HepG2 (cell line): ENCODE measurements around the gene ANKRD52. TPM values are rescaled to one million over a fixed set of nuclear protein-coding genes. Genes with fewer than 3 reads are reported as not detected.
A peak's percentile ranks its signal among the peaks of the same experiment; 100 is the strongest.
"Not testable (repeated sequence)": the region's sequence is repeated elsewhere in the genome, so short reads cannot be mapped to it uniquely, and the experiment has no call there.

Experiments
- ATAC-seq: fragments of 200-7000 bp; cut with Tn5 transposase; 3 replicates; pipeline ENCODE4 v1.9.1; 2020; ENCODE audit warnings: mild to moderate bottlenecking, moderate library complexity
- BruUV-seq: library from RNA; stranded (reverse); fragments of 400-500 nt; replicated peaks from 2 replicates; lab custom pipeline; 2021; lab: Mats Ljungman, UMichigan
- CTCF ChIA-PET: fragments of 300-600 bp; formaldehyde crosslinking; extraction: SDS; loops from one replicate; lab custom pipeline; 2021; ENCODE audit warnings: low total read pairs, inconsistent platforms, low intra/inter-chr PET ratio; lab: Yijun Ruan, JAX
- POLR2A ChIA-PET: fragments of 350-600 bp; sonication (Branson Sonifier 250); formaldehyde crosslinking; loops from one replicate; lab custom pipeline; 2020; ENCODE audit warnings: antibody characterized with exemption, inconsistent platforms; lab: Yijun Ruan, JAX
- DNase-seq: peaks from one replicate; pipeline ENCODE4 v3.0.0-alpha.2; 2015; ENCODE audit warnings: low spot score
- FAIRE-seq: peaks from 3 replicates; lab custom pipeline; 2011; peaks lifted over from hg19 to GRCh38; lab: Jason Lieb, UNC
- H2AFZ ChIP-seq: one replicate; pipeline ENCODE4 v1.6.1; 2011; ENCODE audit warnings: low read length, inconsistent platforms
- H3K27ac ChIP-seq: fragments of 300-600 bp; 3 replicates; pipeline ENCODE4 v1.8.0; 2011; ENCODE audit warnings: mixed run types, mild to moderate bottlenecking, mixed read lengths, low read length, inconsistent platforms; ENCODE audit not compliant: insufficient read depth; ENCODE audit errors: extremely low read length
- H3K27me3 ChIP-seq, 2 experiments: fragments of 200-600 bp in 1 of 2; 2 replicates in 1 of 2; 3 replicates in 1 of 2; pipeline versions ENCODE4 v1.6.0 to v1.8.0; 2011; ENCODE audit warnings: low read length in 2 of 2, mild to moderate bottlenecking in 2 of 2, moderate library complexity in 2 of 2, inconsistent platforms in 1 of 2; ENCODE audit not compliant: insufficient read depth in 2 of 2, control insufficient read depth in 1 of 2
- H3K36me3 ChIP-seq, 2 experiments: fragments of 200-600 bp in 1 of 2; replicated peaks in 1 of 2; 2 replicates in 1 of 2; 3 replicates in 1 of 2; pipeline versions ENCODE4 v1.5.1 to v1.8.0; 2011; ENCODE audit warnings: low read length in 2 of 2, inconsistent platforms in 1 of 2; ENCODE audit not compliant: insufficient read depth in 2 of 2, control insufficient read depth in 1 of 2
- H3K4me1 ChIP-seq: 2 replicates; pipeline ENCODE4 v1.5.1; 2012; ENCODE audit warnings: low read length, inconsistent platforms; ENCODE audit not compliant: insufficient read depth
- H3K4me2 ChIP-seq: 2 replicates; pipeline ENCODE4 v1.6.0; 2011; ENCODE audit warnings: low read depth, low read length, inconsistent platforms
- H3K4me3 ChIP-seq, 3 experiments: fragments of 200-600 bp in 1 of 3; sonication (generic), shearing (Covaris generic) in 1 of 3; replicated peaks in 1 of 3; 2 replicates each; pipeline ENCODE4 v1.5.1; 2011 to 2016; ENCODE audit warnings: low read length in 3 of 3, inconsistent platforms in 2 of 3, low read depth in 2 of 3, mild to moderate bottlenecking in 2 of 3, control low read depth in 1 of 3, mixed read lengths in 1 of 3; ENCODE audit not compliant: insufficient read depth in 1 of 3
- H3K79me2 ChIP-seq: one replicate; pipeline ENCODE4 v1.6.1; 2011; ENCODE audit warnings: low read length, inconsistent platforms; ENCODE audit not compliant: insufficient read depth
- H3K9ac ChIP-seq: 2 replicates; pipeline ENCODE4 v1.6.0; 2011; ENCODE audit warnings: mild to moderate bottlenecking, low read depth, low read length, inconsistent platforms; ENCODE audit not compliant: insufficient read depth
- H3K9me3 ChIP-seq: 2 replicates; pipeline ENCODE4 v1.5.1; 2012; ENCODE audit warnings: mild to moderate bottlenecking, low read length
- H4K20me1 ChIP-seq: 2 replicates; pipeline ENCODE4 v1.6.0; 2011; ENCODE audit warnings: inconsistent platforms, mild to moderate bottlenecking, low read length, moderate library complexity; ENCODE audit not compliant: insufficient read depth
- CEBPB ChIP-seq: IDR thresholded peaks from 2 replicates; pipeline ENCODE4 v1.6.1; 2011; ENCODE audit warnings: low read depth, low read length, improper control_type of control experiment, borderline replicate concordance
- CEBPG ChIP-seq: IDR thresholded peaks from 2 replicates; pipeline ENCODE4 v1.6.1; 2016
- ZNF556 ChIP-seq: sonication (generic); formaldehyde crosslinking; IDR thresholded peaks from 2 replicates; pipeline ENCODE4 v1.4.0; 2020; ENCODE audit warnings: mild to moderate bottlenecking, missing genetic modification reagents, borderline replicate concordance
- WGBS: methylation state at CpG from one replicate; pipeline ENCODE4 v1.1.6; 2017; ENCODE audit warnings: low lambda C conversion rate; 5-methylcytosine and 5-hydroxymethylcytosine counted together
- in situ Hi-C: cut with HindIII; loops from 2 replicates; pipeline ENCODE4 v1.10.0; 2017; ENCODE audit warnings: low pct_unique_long_range_greater_than_20kb; ENCODE audit not compliant: extremely low pct_ligation_motif_present
- intact Hi-C: fragments of 100-400 bp; cut with micrococcal nuclease; formaldehyde crosslinking; loops from one replicate; pipeline ENCODE4 v1.10.0; 2022; ENCODE audit not compliant: unreplicated experiment
- polyA plus RNA-seq, 8 experiments: library from polyadenylated mRNA; depleted of rRNA in 3 of 8; stranded (reverse) in 7 of 8; unstranded in 1 of 8; fragments of >200 nt; fragmentation: Illumina TruSeq in 4 of 8; extraction: Trizol in 4 of 8; gene quantifications; 2 replicates each; pipeline versions ENCODE4 v1.2.1 to v1.2.3, GENCODE V29; 2011 to 2016; ENCODE audit warnings: low read depth in 4 of 8, missing spikeins in 1 of 8, mixed read lengths in 1 of 8; ENCODE audit not compliant: insufficient read depth in 1 of 8
- total RNA-seq, 5 experiments: library from RNA; depleted of rRNA; stranded (reverse); fragments of >200 nt; fragmentation: Illumina TruSeq; extraction: Trizol; gene quantifications; 2 replicates each; pipeline ENCODE4 v1.2.3, GENCODE V29; 2016; ENCODE audit warnings: low read depth in 1 of 5
- TF ChIP-seq, protein P1 (sequence below): sonication (generic); formaldehyde crosslinking; IDR thresholded peaks from 2 replicates; pipeline ENCODE4 v1.9.0; 2021; ENCODE audit warnings: missing genetic modification reagents, borderline replicate concordance

Gene ANKRD52
- total and polyA plus RNA-seq, 2 of the 13 experiments (the other 11 are each of a cell fraction or from before 2014, with no cell fraction given), result 7.8 to 9.2 TPM

- Histone ChIP-seq H3K9me3 (no peaks in the 10 kb centered on the region), H3K4me2 (no peak overlapping the region), H3K79me2 (peaks cover 28% of the 10 kb centered on the region), H3K27me3 (no peaks in the 10 kb centered on the region), H3K27ac (peak overlapping the region; percentile 30), H3K4me1 (peaks cover 53% of the 10 kb centered on the region), H3K9ac (no peak overlapping the region), H2AFZ (no peak overlapping the region), H3K4me3 (no peak overlapping the region), H3K36me3 (peaks cover 8 to 54% of the 10 kb centered on the region in 2 experiments)
- in situ Hi-C loops, result no loop called here
- CTCF ChIA-PET, result interaction anchor here (1.9 kb wide), 1 partner anchor 178 kb away, joined by 9 read pairs; no protein-coding TSS in a partner anchor
- DNase-seq, result no peak
- WGBS, result 64% methylated on average over 4 of the region's 4 CpGs
- FAIRE-seq, result no peak
- BruUV-seq, result TSS peak; percentile 19
- intact Hi-C loops, result loop anchor here (2.0 kb wide), 1 partner anchor 19 kb away; the partner anchor contains the start of gene COQ10A
- no peak for ATAC-seq
- TF ChIP-seq CEBPB, result peak; percentile 58; the same call in 1 of the 2 replicates
- TF ChIP-seq ZNF556 (CRISPR knock-in tag), result no peak
- TF ChIP-seq, protein P1, sequence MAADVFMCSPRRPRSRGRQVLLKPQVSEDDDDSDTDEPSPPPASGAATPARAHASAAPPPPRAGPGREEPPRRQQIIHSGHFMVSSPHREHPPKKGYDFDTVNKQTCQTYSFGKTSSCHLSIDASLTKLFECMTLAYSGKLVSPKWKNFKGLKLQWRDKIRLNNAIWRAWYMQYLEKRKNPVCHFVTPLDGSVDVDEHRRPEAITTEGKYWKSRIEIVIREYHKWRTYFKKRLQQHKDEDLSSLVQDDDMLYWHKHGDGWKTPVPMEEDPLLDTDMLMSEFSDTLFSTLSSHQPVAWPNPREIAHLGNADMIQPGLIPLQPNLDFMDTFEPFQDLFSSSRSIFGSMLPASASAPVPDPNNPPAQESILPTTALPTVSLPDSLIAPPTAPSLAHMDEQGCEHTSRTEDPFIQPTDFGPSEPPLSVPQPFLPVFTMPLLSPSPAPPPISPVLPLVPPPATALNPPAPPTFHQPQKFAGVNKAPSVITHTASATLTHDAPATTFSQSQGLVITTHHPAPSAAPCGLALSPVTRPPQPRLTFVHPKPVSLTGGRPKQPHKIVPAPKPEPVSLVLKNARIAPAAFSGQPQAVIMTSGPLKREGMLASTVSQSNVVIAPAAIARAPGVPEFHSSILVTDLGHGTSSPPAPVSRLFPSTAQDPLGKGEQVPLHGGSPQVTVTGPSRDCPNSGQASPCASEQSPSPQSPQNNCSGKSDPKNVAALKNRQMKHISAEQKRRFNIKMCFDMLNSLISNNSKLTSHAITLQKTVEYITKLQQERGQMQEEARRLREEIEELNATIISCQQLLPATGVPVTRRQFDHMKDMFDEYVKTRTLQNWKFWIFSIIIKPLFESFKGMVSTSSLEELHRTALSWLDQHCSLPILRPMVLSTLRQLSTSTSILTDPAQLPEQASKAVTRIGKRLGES (CRISPR knock-in tag), result no peak
- TF ChIP-seq CEBPG (CRISPR knock-in tag), result peak; percentile 42
- TF ChIP-seq, all 625 proteins: peak for 2
- POLR2A ChIA-PET, result interaction anchor here (1.1 to 2.9 kb wide), 4 partner anchors 13 to 74 kb away, joined by 3 to 15 read pairs (median 8); partner anchors contain the start of genes CNPY2, COQ10A, CS and STAT2
- 0 out of 2 replicates have a peak, but pooled peaks cover 2% of the 10 kb centered on the region for H4K20me1 ChIP-seq
Measured at GRCh38 chr12:56286044-56286830, 28.1 kb upstream of the ANKRD52 start.

DNA sequence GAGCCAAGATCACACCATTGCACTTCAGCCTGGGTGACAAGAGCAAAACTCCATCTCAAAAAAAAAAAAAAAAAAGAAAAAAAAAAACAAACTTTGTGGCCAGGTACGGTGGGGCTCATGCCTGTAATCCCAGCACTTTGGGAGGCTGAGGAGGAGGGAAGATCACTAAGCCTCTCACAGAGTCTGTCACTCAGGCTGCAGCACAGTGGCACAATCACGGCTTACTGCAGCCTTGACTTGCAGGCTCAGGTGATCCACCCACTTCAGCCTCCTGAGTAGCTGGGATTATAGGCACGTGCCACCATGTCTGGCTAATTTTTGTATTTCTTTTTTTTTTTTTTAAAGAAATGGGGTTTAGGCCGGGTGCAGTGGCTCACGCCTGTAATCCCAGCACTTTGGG, 26.1 kb upstream of the ANKRD52 start:
- Histone ChIP-seq H3K4me1 (peaks cover 38% of the 10 kb centered on the region), H3K79me2 (peaks cover 15% of the 10 kb centered on the region), H3K36me3 (peaks cover 12 to 51% of the 10 kb centered on the region in 2 experiments)
- H3K4me2 ChIP-seq, ATAC-seq, H2AFZ ChIP-seq, H3K27ac ChIP-seq, in situ Hi-C loops, CTCF ChIA-PET, H3K27me3 ChIP-seq, H3K9me3 ChIP-seq, intact Hi-C loops, H3K9ac ChIP-seq, H4K20me1 ChIP-seq, H3K4me3 ChIP-seq, DNase-seq, FAIRE-seq, BruUV-seq: not testable (repeated sequence)
- POLR2A ChIA-PET, result interaction anchor here (1.5 kb wide), 1 partner anchor 17 kb away, joined by 4 read pairs; no protein-coding TSS in a partner anchor
- 100% methylated on average over 5 of the region's 5 CpGs for WGBS
